H9 (cell line): Measurements from ENCODE around the gene DENND4A. TPM values are rescaled to one million over a fixed set of nuclear protein-coding genes. Genes with fewer than 3 reads are reported as not detected.

ENCODE experiments used
- DNase-seq: peaks from one replicate; pipeline ENCODE4 v3.0.0-alpha.2; 2017
- H2AFZ ChIP-seq: one replicate; pipeline ENCODE4 v1.6.1; 2013; ENCODE audit warnings: mild to moderate bottlenecking, low read length, control low read depth, moderate library complexity
- H2AK5ac ChIP-seq: 2 replicates; pipeline ENCODE4 v1.6.1; 2013; ENCODE audit warnings: low read length, control low read depth, mixed read lengths; ENCODE audit not compliant: insufficient read length
- H2BK120ac ChIP-seq: one replicate; pipeline ENCODE4 v1.6.1; 2013; ENCODE audit warnings: low read depth, mild to moderate bottlenecking, low read length, control low read depth, inconsistent platforms; ENCODE audit not compliant: poor library complexity, severe bottlenecking
- H2BK12ac ChIP-seq: 2 replicates; pipeline ENCODE4 v1.6.1; 2013; ENCODE audit warnings: low read length, control low read depth, mixed read lengths, low read depth; ENCODE audit not compliant: insufficient read length
- H2BK15ac ChIP-seq: 2 replicates; pipeline ENCODE4 v1.6.1; 2013; ENCODE audit warnings: low read depth, low read length, control low read depth
- H2BK20ac ChIP-seq: one replicate; pipeline ENCODE4 v1.6.1; 2013; ENCODE audit warnings: low read depth, mild to moderate bottlenecking, low read length, control low read depth, inconsistent platforms; ENCODE audit not compliant: poor library complexity, severe bottlenecking
- H2BK5ac ChIP-seq: 2 replicates; pipeline ENCODE4 v1.6.1; 2013; ENCODE audit warnings: low read length, control low read depth, mixed read lengths; ENCODE audit not compliant: insufficient read length
- H3K14ac ChIP-seq: 2 replicates; pipeline ENCODE4 v1.6.1; 2013; ENCODE audit warnings: low read length, control low read depth; ENCODE audit not compliant: insufficient read depth
- H3K18ac ChIP-seq: 2 replicates; pipeline ENCODE4 v1.6.1; 2013; ENCODE audit warnings: low read depth, mild to moderate bottlenecking, mixed read lengths, low read length, control low read depth; ENCODE audit not compliant: insufficient read length
- H3K23ac ChIP-seq: 2 replicates; pipeline ENCODE4 v1.6.1; 2013; ENCODE audit warnings: low read length, control low read depth, mixed read lengths, low read depth; ENCODE audit not compliant: insufficient read length
- H3K23me2 ChIP-seq: 2 replicates; pipeline ENCODE4 v1.6.1; 2013; ENCODE audit warnings: low read depth, mild to moderate bottlenecking, mixed read lengths, low read length, control low read depth; ENCODE audit not compliant: insufficient read length, poor library complexity, severe bottlenecking
- H3K27ac ChIP-seq: 2 replicates; pipeline ENCODE4 v1.5.1; 2013; ENCODE audit warnings: low read length, control low read depth, mixed read lengths, low read depth; ENCODE audit not compliant: insufficient read length
- H3K27me3 ChIP-seq: 2 replicates; pipeline ENCODE4 v1.6.1; 2013; ENCODE audit warnings: low read length, control low read depth, inconsistent platforms; ENCODE audit not compliant: insufficient read depth
- H3K4ac ChIP-seq: 2 replicates; pipeline ENCODE4 v1.6.1; 2013; ENCODE audit warnings: low read depth, mild to moderate bottlenecking, control low read depth, inconsistent platforms, low read length, moderate library complexity
- H3K4me1 ChIP-seq: 2 replicates; pipeline ENCODE4 v1.6.1; 2013; ENCODE audit warnings: low read length, control low read depth, inconsistent platforms; ENCODE audit not compliant: insufficient read depth
- H3K4me2 ChIP-seq: 2 replicates; pipeline ENCODE4 v1.6.1; 2013; ENCODE audit warnings: low read length, control low read depth, mixed read lengths; ENCODE audit not compliant: insufficient read length, insufficient read depth
- H3K56ac ChIP-seq: 2 replicates; pipeline ENCODE4 v1.6.1; 2013; ENCODE audit warnings: low read depth, mild to moderate bottlenecking, mixed read lengths, low read length, control low read depth; ENCODE audit not compliant: insufficient read length
- H3K79me1 ChIP-seq: 2 replicates; pipeline ENCODE4 v1.6.1; 2013; ENCODE audit warnings: low read depth, mild to moderate bottlenecking, moderate library complexity, low read length, control low read depth, inconsistent platforms; ENCODE audit not compliant: insufficient read depth, poor library complexity, severe bottlenecking
- H3K79me2 ChIP-seq: 2 replicates; pipeline ENCODE4 v1.6.1; 2013; ENCODE audit warnings: low read length, control low read depth, inconsistent platforms; ENCODE audit not compliant: insufficient read depth
- H3K9ac ChIP-seq: 2 replicates; pipeline ENCODE4 v1.6.1; 2013; ENCODE audit warnings: low read length, control low read depth, mixed read lengths; ENCODE audit not compliant: insufficient read length; ENCODE audit errors: extremely low read depth
- H3K9me3 ChIP-seq: one replicate; pipeline ENCODE4 v1.6.1; 2013; ENCODE audit warnings: low read depth, low read length, inconsistent platforms; ENCODE audit not compliant: control insufficient read depth
- H3T11ph ChIP-seq: one replicate; pipeline ENCODE4 v1.6.1; 2013; ENCODE audit warnings: mild to moderate bottlenecking, low read length, control low read depth, inconsistent platforms
- H4K20me1 ChIP-seq: one replicate; pipeline ENCODE4 v1.6.1; 2013; ENCODE audit not compliant: control insufficient read depth, insufficient read length, insufficient read depth
- H4K5ac ChIP-seq: 2 replicates; pipeline ENCODE4 v1.6.1; 2013; ENCODE audit warnings: low read depth, mild to moderate bottlenecking, mixed read lengths, low read length, control low read depth; ENCODE audit not compliant: insufficient read length
- H4K8ac ChIP-seq: replicated peaks from 2 replicates; pipeline ENCODE4 v1.6.1; 2013; ENCODE audit warnings: low read length, control low read depth, mixed read lengths, low read depth; ENCODE audit not compliant: insufficient read length
- H4K91ac ChIP-seq: 2 replicates; pipeline ENCODE4 v1.6.1; 2013; ENCODE audit warnings: low read depth, mild to moderate bottlenecking, moderate library complexity, mixed read lengths, low read length, control low read depth; ENCODE audit not compliant: insufficient read length
- H3K27ac Mint-ChIP-seq, 3 experiments: 2 replicates in 2 of 3; 3 replicates in 1 of 3; pipeline ENCODE4 v1.8.0; 2020 to 2021; ENCODE audit warnings: mixed read lengths in 3 of 3, mild to moderate bottlenecking in 1 of 3, moderate library complexity in 1 of 3
- H3K27me3 Mint-ChIP-seq: 2 replicates; pipeline ENCODE4 v1.8.0; 2021; ENCODE audit warnings: low read depth, mild to moderate bottlenecking, moderate library complexity, mixed read lengths
- H3K36me3 Mint-ChIP-seq, 3 experiments: 2 replicates in 2 of 3; 3 replicates in 1 of 3; pipeline ENCODE4 v1.8.0; 2020 to 2021; ENCODE audit warnings: low read depth in 3 of 3, mixed read lengths in 3 of 3; ENCODE audit not compliant: insufficient read depth in 1 of 3
- H3K4me1 Mint-ChIP-seq, 2 experiments: 2 replicates each; pipeline ENCODE4 v1.8.0; 2020; ENCODE audit warnings: mixed read lengths in 2 of 2
- H3K4me3 Mint-ChIP-seq, 2 experiments: 2 replicates in 1 of 2; 3 replicates in 1 of 2; pipeline ENCODE4 v1.8.0; 2020 to 2021; ENCODE audit warnings: mild to moderate bottlenecking in 2 of 2, mixed read lengths in 2 of 2, moderate library complexity in 1 of 2
- H3K9me3 Mint-ChIP-seq, 2 experiments: 2 replicates in 1 of 2; 3 replicates in 1 of 2; pipeline ENCODE4 v1.8.0; 2020; ENCODE audit warnings: mild to moderate bottlenecking in 2 of 2, mixed read lengths in 2 of 2, moderate library complexity in 1 of 2
- CTCF ChIP-seq: fragments of 200-600 bp; sonication (generic); conservative IDR thresholded peaks from 3 replicates; pipeline ENCODE4 v1.8.0; 2021; ENCODE audit warnings: antibody characterized with exemption, mild to moderate bottlenecking
- WGBS: extraction: QIAGEN DNeasy Blood & Tissue Kit; methylation state at CpG from one replicate; pipeline ENCODE4 v1.1.7; 2013; ENCODE audit warnings: missing lambda C conversion rate, low lambda C conversion rate, mixed read lengths; ENCODE audit not compliant: insufficient read length; ENCODE audit errors: extremely low coverage; 5-methylcytosine and 5-hydroxymethylcytosine counted together
- total RNA-seq: library from RNA; stranded (reverse); gene quantifications from 2 replicates; pipeline ENCODE4 v1.2.1, GENCODE V29; 2021

The DENND4A gene
- total RNA-seq, 1 experiment from 2014 or later = 4.7 TPM

GRCh38 chr15:65629548-65629947, 162.5 kb downstream of the DENND4A start:
- Histone ChIP-seq H2AK5ac (no peak overlapping the region), H3K18ac (no peak overlapping the region), H2BK20ac (no peak overlapping the region), H3K9ac (peak overlapping the region; percentile 23), H3K14ac (no peak overlapping the region), H3T11ph (no peak overlapping the region), H3K4me2 (no peak overlapping the region), H3K79me1 (no peaks in the 10 kb centered on the region), H4K91ac (no peak overlapping the region), H4K8ac (no peak overlapping the region), H2BK15ac (no peak overlapping the region), H2BK12ac (no peak overlapping the region), H2AFZ (no peak overlapping the region), H3K56ac (no peak overlapping the region), H4K5ac (no peak overlapping the region), H2BK5ac (no peak overlapping the region), H3K4ac (no peak overlapping the region), H4K20me1 (no peaks in the 10 kb centered on the region), H3K23me2 (no peaks in the 10 kb centered on the region), H3K23ac (no peak overlapping the region), H3K27ac (no peak overlapping the region), H3K27me3 (no peaks in the 10 kb centered on the region), H2BK120ac (no peak overlapping the region), H3K4me1 (no peaks in the 10 kb centered on the region), H3K9me3 (no peaks in the 10 kb centered on the region), H3K79me2 (no peaks in the 10 kb centered on the region)
- Mint-ChIP-seq H3K4me3 (no peak overlapping the region), H3K36me3 (peaks cover 0 to 5% (median 0%) of the 10 kb centered on the region in 3 experiments; a peak in 2 of 7 replicates), H3K9me3 (no peaks in the 10 kb centered on the region), H3K27ac (no peak overlapping the region), H3K27me3 (no peaks in the 10 kb centered on the region), H3K4me1 (peaks cover 9 to 10% of the 10 kb centered on the region in 2 experiments)
- TF ChIP-seq CTCF = no peak
- no CpG with 5 or more reads among the region's 3 CpGs for WGBS
- DNase-seq = no peak
